Heart right ventricle (tissue), 16 donors: Measurements from ENCODE around the gene NPAS3. TPM values are rescaled to one million over a fixed set of nuclear protein-coding genes. Genes with fewer than 3 reads are reported as not detected.

Experiments used
- ATAC-seq, 8 donors: fragments of 200-7000 bp; cut with Tn5 transposase; one replicate each; pipeline ENCODE4 v1.9.1; 2020; ENCODE audit warnings: mild to moderate bottlenecking in 8 of 8, moderate library complexity in 8 of 8, moderate number of reproducible peaks in 1 of 8
- DNase-seq, 2 donors: peaks; one replicate each; pipeline ENCODE4 v3.0.0-alpha.2; 2020
- H3K27ac ChIP-seq, 10 donors: fragments of 200-600 bp; sonication (generic) in 2 of 10; one replicate each; pipeline versions ENCODE4 v1.5.0 to v1.8.0; 2020 to 2022; ENCODE audit warnings: mild to moderate bottlenecking in 3 of 10
- H3K27me3 ChIP-seq, 7 donors: fragments of 200-600 bp; one replicate each; pipeline ENCODE4 v1.8.0; 2021 to 2022; ENCODE audit warnings: mild to moderate bottlenecking in 2 of 7
- H3K36me3 ChIP-seq, 9 donors: fragments of 200-600 bp; sonication (generic) in 1 of 9; one replicate each; pipeline versions ENCODE4 v1.5.0 to v1.8.0; 2020 to 2022; ENCODE audit warnings: mild to moderate bottlenecking in 2 of 9
- H3K4me1 ChIP-seq, 9 donors: fragments of 200-600 bp; sonication (generic) in 1 of 9; one replicate each; pipeline versions ENCODE4 v1.5.0 to v1.8.0; 2020 to 2022; ENCODE audit warnings: mild to moderate bottlenecking in 4 of 9
- H3K4me3 ChIP-seq, 10 donors: fragments of 200-600 bp; sonication (generic) in 2 of 10; one replicate each; pipeline versions ENCODE4 v1.5.0 to v1.8.0; 2020 to 2022; ENCODE audit warnings: mild to moderate bottlenecking in 7 of 10, moderate library complexity in 2 of 10
- H3K9me3 ChIP-seq, 11 donors: fragments of 200-600 bp in 10 of 11; sonication (generic) in 2 of 11; one replicate each; pipeline versions ENCODE4 v1.5.0 to v1.8.0; 2013 to 2022; ENCODE audit warnings: mild to moderate bottlenecking in 2 of 11, control low read depth in 1 of 11, moderate library complexity in 1 of 11
- WGBS, 2 donors: extraction: QIAGEN DNeasy Blood & Tissue Kit; methylation state at CpG; one replicate each; pipeline ENCODE4 v1.1.7; 2013; ENCODE audit warnings: inconsistent platforms in 1 of 2; 5-methylcytosine and 5-hydroxymethylcytosine counted together
- intact Hi-C, 10 donors: fragments of 100-400 bp; cut with DNase I; formaldehyde crosslinking; loops; one replicate each; pipeline versions ENCODE4 v1.11.1 to v1.14.2; 2022
- polyA plus RNA-seq, 2 donors: library from polyadenylated mRNA; stranded (reverse); fragments of 200-250 nt; gene quantifications; one replicate each; pipeline ENCODE4 v1.2.3, GENCODE V29; 2013
- total RNA-seq, 10 donors: library from RNA; stranded (reverse); fragmentation: NEBNext Ultra II Directional in 3 of 10; extraction: Animal tissue kit (Norgen Biotek cat#: 25700) in 3 of 10; gene quantifications; one replicate each; pipeline versions ENCODE4 v1.2.1 to v1.2.4, GENCODE V29; 2021 to 2023
- TF ChIP-seq, protein P1 (sequence below), 9 donors: fragments of 200-600 bp; sonication (generic) in 2 of 9; IDR thresholded peaks; one replicate each; pipeline versions ENCODE4 v1.5.0 to v1.8.0; 2021 to 2022; ENCODE audit warnings: antibody characterized with exemption in 9 of 9, mild to moderate bottlenecking in 5 of 9, moderate library complexity in 1 of 9
- donor health status: Arrhythmogenic right ventricular cardiomyopathy.
- donor health status: ischemic (EF 13 %, LVEDD 7.1; RV severe dilation, severe dysfunction).
- donor health status: healthy with polysubstance abuse.
- donor health status: DM: no; HTN: yes; CAD: no.
- donor health status: DM: no; HTN: no; CAD: no.
- donor health status: ischemic (EF 25% LVEDD 6.9; RV normal size, moderate dysfunction).
- donor health status: ischemic (EF 25% LVEDD 5.7; RV mildly dilated, moderate dysfunction).
- donor health status: healthy.
- donor health status: DM: yes; HTN: yes; CAD: no.
- donor health status: Ischemic cardiomyopathy.
- donor health status: ischemic (EF 35%, LVEDD 5.7; RV mildly dilated, moderate dysfunction).
- donor health status: nonischemic (EF 11% LVEDD 7.7; RV severe dilation, severe dysfunction).
- donor health status: DM: yes; HTN: yes; CAD: no.
- donor health status: PGD.
- donor health status: ischemic (EF 29% LVEDD 5.4; RV normal size, mild dysfunction).
- donor health status: nonischemic (EF 23%, LVEDD 6.1; RV moderate dilation, normal function).

Gene NPAS3
- total and polyA plus RNA-seq, 12 donors: 0.12 to 2.8 (median 0.99) TPM

DNA sequence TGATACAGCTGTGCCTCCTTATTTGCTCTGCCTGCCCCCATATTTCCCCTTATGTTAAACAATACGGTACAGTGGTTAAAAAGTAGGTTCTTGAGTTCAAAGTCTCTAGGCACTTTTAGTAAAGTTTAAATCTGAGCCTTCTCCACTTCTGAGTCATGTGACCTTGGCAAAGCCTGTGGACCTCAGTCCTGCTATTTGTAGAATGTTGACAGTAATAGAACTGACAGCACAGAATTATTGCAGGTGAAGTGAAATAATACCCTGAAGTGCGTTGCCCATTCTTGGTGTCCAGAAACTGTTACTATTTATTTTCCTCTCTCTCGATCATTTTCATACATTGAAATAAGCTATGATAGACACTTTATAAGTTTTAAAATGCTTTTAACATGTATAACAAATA, 512.5 kb downstream of the NPAS3 start:
- intact Hi-C loops: no loop called here
- TF ChIP-seq, protein P1, sequence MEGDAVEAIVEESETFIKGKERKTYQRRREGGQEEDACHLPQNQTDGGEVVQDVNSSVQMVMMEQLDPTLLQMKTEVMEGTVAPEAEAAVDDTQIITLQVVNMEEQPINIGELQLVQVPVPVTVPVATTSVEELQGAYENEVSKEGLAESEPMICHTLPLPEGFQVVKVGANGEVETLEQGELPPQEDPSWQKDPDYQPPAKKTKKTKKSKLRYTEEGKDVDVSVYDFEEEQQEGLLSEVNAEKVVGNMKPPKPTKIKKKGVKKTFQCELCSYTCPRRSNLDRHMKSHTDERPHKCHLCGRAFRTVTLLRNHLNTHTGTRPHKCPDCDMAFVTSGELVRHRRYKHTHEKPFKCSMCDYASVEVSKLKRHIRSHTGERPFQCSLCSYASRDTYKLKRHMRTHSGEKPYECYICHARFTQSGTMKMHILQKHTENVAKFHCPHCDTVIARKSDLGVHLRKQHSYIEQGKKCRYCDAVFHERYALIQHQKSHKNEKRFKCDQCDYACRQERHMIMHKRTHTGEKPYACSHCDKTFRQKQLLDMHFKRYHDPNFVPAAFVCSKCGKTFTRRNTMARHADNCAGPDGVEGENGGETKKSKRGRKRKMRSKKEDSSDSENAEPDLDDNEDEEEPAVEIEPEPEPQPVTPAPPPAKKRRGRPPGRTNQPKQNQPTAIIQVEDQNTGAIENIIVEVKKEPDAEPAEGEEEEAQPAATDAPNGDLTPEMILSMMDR (IDR thresholded peaks at IDR 0.05): no peak
- WGBS, 2 donors: 57 to 58% methylated on average over 3 of the region's 3 CpGs
- no peaks in the 10 kb centered on the region for H3K36me3 ChIP-seq
- peak in 1 of 2 donors; percentile 20 for DNase-seq
- no peak overlapping the region for H3K27ac ChIP-seq
- H3K27me3 ChIP-seq: no peaks in the 10 kb centered on the region
- peak in 4 of 8 donors; percentile 49 to 75 (median 66) for ATAC-seq
- H3K9me3 ChIP-seq: no peaks in the 10 kb centered on the region
- no peak overlapping the region for H3K4me3 ChIP-seq
- peaks cover 0 to 14% (median 5%) of the 10 kb centered on the region in 9 donors for H3K4me1 ChIP-seq

DNA sequence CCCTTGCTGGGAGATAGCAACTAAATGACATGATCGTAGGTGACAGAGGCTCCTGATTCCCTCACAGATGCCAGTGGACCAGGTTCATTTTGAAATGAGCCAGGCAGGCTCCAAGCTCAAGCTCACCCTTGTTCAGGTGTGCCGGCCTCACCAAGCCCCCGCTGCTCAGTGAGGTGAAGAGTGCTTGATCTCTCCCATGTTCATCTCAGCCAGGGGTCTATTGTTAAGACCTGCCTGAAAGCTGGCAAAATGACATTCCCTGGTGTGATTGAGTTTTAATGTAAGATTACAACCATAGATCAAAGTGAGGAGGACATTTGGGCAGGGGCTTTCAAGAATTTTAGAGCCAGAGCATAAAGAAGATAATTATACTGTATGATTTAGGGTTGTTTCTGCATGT, 514.3 kb downstream of the NPAS3 start:
- Histone ChIP-seq H3K4me1 (peaks cover 0 to 14% (median 5%) of the 10 kb centered on the region in 9 donors), H3K27me3 (no peaks in the 10 kb centered on the region), H3K9me3 (no peaks in the 10 kb centered on the region), H3K36me3 (no peaks in the 10 kb centered on the region), H3K27ac (no peak overlapping the region), H3K4me3 (no peak overlapping the region)
- ATAC-seq (no peak), DNase-seq (no peak)
- intact Hi-C loops: no loop called here
- 95 to 97% methylated on average over 3 of the region's 3 CpGs for WGBS, 2 donors
- TF ChIP-seq, protein P1 (IDR thresholded peaks at IDR 0.05): no peak

DNA sequence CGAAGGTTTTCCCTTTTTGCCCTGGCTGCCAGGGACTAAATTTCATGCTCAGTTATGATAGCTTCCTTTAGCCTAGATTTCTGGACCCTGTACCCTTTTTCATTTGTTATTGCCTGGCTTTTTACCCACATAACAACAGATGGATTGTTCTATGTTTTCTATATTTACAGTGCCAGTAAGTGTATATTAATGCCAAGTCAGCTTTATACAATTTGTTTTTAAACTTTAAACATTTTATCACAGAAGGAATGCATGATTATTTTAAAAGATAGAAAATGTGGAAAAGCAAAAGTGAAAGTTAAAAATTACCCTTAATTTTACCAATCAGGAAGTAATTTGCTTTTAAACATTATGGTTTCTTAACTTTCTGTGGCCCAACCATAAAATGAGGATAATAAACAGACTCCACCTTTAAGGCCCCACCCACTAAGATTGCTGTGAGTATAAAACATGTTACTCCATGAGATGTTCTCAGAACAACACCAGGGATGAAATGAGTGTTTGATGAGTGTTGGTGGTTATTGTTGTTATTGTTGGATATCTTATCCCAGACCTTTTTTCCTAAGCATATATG, 515.4 kb downstream of the NPAS3 start:
- H3K36me3 ChIP-seq: no peaks in the 10 kb centered on the region
- ATAC-seq (no peak), DNase-seq (no peak)
- H3K27me3 ChIP-seq: no peaks in the 10 kb centered on the region
- whole genome bisulfite sequencing, 2 donors: 17 to 52% methylated on average over 1 of the region's 1 CpG
- peaks cover 0 to 10% (median 5%) of the 10 kb centered on the region in 9 donors for H3K4me1 ChIP-seq
- no peak overlapping the region for H3K27ac ChIP-seq
- no peak overlapping the region for H3K4me3 ChIP-seq
- TF ChIP-seq, protein P1 (IDR thresholded peaks at IDR 0.05): no peak
- intact Hi-C loops: no loop called here
- no peaks in the 10 kb centered on the region for H3K9me3 ChIP-seq

DNA sequence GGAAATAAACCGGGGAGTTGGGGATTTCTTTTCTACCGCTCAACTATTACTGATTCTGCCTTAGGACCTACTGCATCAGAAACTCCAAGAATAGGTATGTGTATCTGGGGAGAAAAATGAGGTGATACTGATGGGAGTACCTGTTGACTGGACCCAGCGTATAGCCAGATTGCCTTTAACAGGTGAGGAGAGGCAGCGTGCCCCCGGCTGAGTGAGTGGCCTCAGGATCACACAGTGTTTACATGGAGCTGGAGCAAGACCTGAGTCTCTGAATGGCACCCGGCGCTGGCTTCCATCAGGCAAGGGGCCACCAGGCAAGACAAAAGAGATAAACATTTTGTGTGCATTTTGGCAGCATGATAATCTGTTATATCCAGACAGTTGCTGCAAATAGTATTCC, 516.0 kb downstream of the NPAS3 start:
- H3K4me1 ChIP-seq: peaks cover 0 to 10% (median 5%) of the 10 kb centered on the region in 9 donors
- H3K27ac ChIP-seq: no peak overlapping the region
- intact Hi-C loops: no loop called here
- TF ChIP-seq, protein P1 (IDR thresholded peaks at IDR 0.05): no peak
- H3K27me3 ChIP-seq: no peaks in the 10 kb centered on the region
- 75 to 88% methylated on average over 7 of the region's 7 CpGs for whole genome bisulfite sequencing, 2 donors
- H3K9me3 ChIP-seq: no peaks in the 10 kb centered on the region
- H3K36me3 ChIP-seq: no peaks in the 10 kb centered on the region
- ATAC-seq (no peak), DNase-seq (no peak)
- no peak overlapping the region for H3K4me3 ChIP-seq
